DND-41 (cell line): ENCODE data around the gene ISG15.

ENCODE experiments used
- ATAC-seq: fragments of 200-7000 bp; cut with Tn5 transposase; 3 replicates; pipeline ENCODE4 v1.9.1; 2021; ENCODE audit warnings: low read depth; ENCODE audit not compliant: insufficient read depth
- DNase-seq: peaks from one replicate; pipeline ENCODE4 v3.0.0-alpha.2; 2020
- H2AFZ ChIP-seq: 2 replicates; pipeline ENCODE4 v1.6.0; 2012; ENCODE audit warnings: low read depth, low read length
- H3K27ac ChIP-seq: 2 replicates; pipeline ENCODE4 v1.5.1; 2012; ENCODE audit warnings: low read length, inconsistent platforms
- H3K27me3 ChIP-seq: fragments of 200-600 bp; sonication (generic); 2 replicates; pipeline ENCODE4 v1.6.0; 2012; ENCODE audit warnings: low read length, mild to moderate bottlenecking, inconsistent platforms; ENCODE audit not compliant: insufficient read depth, poor library complexity
- H3K36me3 ChIP-seq: 2 replicates; pipeline ENCODE4 v1.5.1; 2012; ENCODE audit warnings: low read length, inconsistent platforms; ENCODE audit not compliant: insufficient read depth
- H3K4me1 ChIP-seq: 2 replicates; pipeline ENCODE4 v1.5.1; 2012; ENCODE audit warnings: mild to moderate bottlenecking, low read length; ENCODE audit not compliant: insufficient read depth
- H3K4me2 ChIP-seq: 2 replicates; pipeline ENCODE4 v1.6.0; 2012; ENCODE audit warnings: mild to moderate bottlenecking, moderate library complexity, low read length, inconsistent platforms; ENCODE audit not compliant: insufficient read depth
- H3K4me3 ChIP-seq, 2 experiments: fragments of 200-600 bp in 1 of 2; shearing (Covaris generic) in 1 of 2; 2 replicates each; pipeline ENCODE4 v1.5.1; 2012 to 2016; ENCODE audit warnings: inconsistent platforms in 2 of 2, low read length in 2 of 2, mild to moderate bottlenecking in 2 of 2, low read depth in 1 of 2, moderate library complexity in 1 of 2
- H3K79me2 ChIP-seq: 2 replicates; pipeline ENCODE4 v1.6.0; 2012; ENCODE audit warnings: low read length, inconsistent platforms; ENCODE audit not compliant: insufficient read depth
- H3K9ac ChIP-seq: 2 replicates; pipeline ENCODE4 v1.6.0; 2012; ENCODE audit warnings: low read depth, mild to moderate bottlenecking, inconsistent platforms, low read length, moderate library complexity
- H3K9me3 ChIP-seq: 2 replicates; pipeline ENCODE4 v1.5.1; 2012; ENCODE audit warnings: low read length, moderate library complexity, mild to moderate bottlenecking, inconsistent platforms; ENCODE audit not compliant: insufficient read depth, severe bottlenecking
- H4K20me1 ChIP-seq: 2 replicates; pipeline ENCODE4 v1.6.0; 2012; ENCODE audit warnings: low read length; ENCODE audit not compliant: insufficient read depth
- EZH2 ChIP-seq: IDR thresholded peaks from 3 replicates; pipeline ENCODE4 v1.6.1; 2012; ENCODE audit warnings: borderline replicate concordance, low read depth, mild to moderate bottlenecking, moderate library complexity, low read length, inconsistent platforms; ENCODE audit not compliant: severe bottlenecking
- TF ChIP-seq, protein P1 (sequence below): IDR thresholded peaks from 2 replicates; pipeline ENCODE4 v1.5.1; 2012; ENCODE audit warnings: borderline replicate concordance, low read length, moderate library complexity, mild to moderate bottlenecking; ENCODE audit not compliant: poor library complexity, severe bottlenecking; ENCODE audit errors: extremely low read depth

ISG15 gene

DNA sequence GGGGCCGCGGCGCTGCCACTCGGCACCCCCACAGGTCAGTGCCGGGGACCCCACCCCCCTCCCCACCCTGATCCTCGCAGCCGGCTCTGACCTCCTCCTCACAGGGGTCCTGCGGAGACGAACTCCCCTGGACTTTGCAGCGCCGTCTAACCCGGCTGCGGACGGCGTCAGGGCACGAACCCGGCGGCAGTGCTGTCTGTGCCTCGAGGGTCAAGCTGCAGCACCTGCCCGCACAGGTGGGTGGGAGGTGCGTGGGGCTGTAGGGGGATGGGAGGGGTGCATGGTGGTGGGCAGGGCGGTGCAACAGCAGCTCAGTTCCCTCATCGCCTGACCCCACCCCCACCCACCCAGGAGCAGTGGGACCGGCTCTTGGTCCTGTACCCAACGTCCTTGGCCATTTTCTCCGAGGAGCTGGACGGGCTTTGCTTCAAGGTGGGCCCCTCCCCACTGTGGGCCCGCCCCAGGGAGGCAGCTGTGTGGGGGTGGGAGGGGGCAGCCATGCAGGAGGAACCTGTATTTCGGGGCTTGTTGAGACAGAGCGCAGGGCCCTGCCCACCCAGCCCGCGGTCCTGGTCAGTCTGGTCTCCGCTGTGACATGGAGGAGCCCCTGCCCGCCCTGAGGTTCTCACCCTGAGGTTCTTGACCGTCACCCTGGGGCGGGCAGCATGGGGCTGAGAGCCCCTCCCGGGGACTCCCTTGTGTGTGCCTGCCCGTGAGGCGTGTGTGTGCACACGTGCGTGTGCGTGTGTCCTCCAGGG lies 42.1 kb upstream of the ISG15 start:
- no peak overlapping the region for H3K27ac ChIP-seq
- peaks cover 24% of the 10 kb centered on the region for H3K4me1 ChIP-seq
- H4K20me1 ChIP-seq, result peaks cover 15% of the 10 kb centered on the region
- no peaks in the 10 kb centered on the region for H3K36me3 ChIP-seq
- no peak for TF ChIP-seq EZH2
- TF ChIP-seq, protein P1, sequence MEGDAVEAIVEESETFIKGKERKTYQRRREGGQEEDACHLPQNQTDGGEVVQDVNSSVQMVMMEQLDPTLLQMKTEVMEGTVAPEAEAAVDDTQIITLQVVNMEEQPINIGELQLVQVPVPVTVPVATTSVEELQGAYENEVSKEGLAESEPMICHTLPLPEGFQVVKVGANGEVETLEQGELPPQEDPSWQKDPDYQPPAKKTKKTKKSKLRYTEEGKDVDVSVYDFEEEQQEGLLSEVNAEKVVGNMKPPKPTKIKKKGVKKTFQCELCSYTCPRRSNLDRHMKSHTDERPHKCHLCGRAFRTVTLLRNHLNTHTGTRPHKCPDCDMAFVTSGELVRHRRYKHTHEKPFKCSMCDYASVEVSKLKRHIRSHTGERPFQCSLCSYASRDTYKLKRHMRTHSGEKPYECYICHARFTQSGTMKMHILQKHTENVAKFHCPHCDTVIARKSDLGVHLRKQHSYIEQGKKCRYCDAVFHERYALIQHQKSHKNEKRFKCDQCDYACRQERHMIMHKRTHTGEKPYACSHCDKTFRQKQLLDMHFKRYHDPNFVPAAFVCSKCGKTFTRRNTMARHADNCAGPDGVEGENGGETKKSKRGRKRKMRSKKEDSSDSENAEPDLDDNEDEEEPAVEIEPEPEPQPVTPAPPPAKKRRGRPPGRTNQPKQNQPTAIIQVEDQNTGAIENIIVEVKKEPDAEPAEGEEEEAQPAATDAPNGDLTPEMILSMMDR, result no peak
- DNase-seq (no peak), ATAC-seq (no peak)
- no peak overlapping the region for H3K4me3 ChIP-seq
- no peaks in the 10 kb centered on the region for H3K9me3 ChIP-seq
- H3K79me2 ChIP-seq, result no peaks in the 10 kb centered on the region
- H3K4me2 ChIP-seq, result no peak overlapping the region
- H3K9ac ChIP-seq, result no peak overlapping the region
- peaks cover 12% of the 10 kb centered on the region for H3K27me3 ChIP-seq
- H2AFZ ChIP-seq, result no peak overlapping the region

DNA sequence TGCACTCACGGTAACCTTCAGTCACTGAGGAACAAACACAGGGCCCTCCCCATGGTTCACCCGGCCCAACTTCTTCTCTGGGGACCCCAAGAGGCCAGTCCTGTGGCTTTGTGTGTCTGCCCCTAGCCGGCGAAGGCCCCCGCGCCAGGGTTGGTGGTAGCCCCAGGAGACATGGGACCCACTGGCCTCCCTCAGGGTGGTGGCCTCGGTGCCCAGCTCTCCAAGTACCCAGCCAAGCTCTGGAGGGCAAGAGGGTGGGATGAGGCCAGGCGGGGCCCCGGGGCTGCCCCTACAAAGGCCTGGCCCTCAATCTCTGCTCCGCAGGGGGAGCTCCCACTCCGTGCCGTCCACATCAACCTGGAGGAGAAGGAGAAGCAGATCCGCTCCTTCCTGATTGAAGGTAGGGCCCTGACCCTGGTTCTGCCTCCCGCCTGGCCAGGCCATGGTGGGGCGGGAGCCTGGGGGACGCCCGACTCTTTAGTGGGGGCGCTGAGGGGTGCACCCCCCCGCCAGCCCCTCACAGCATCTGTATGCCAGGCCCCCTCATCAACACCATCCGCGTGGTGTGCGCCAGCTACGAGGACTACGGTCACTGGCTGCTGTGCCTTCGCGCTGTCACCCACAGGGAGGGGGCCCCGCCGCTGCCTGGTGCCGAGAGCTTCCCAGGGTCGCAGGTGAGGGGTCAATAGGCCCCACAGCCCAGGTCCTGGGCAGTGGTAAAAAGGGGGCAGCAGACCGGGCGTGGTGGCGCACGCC lies 41.4 kb upstream of the ISG15 start:
- peaks cover 19% of the 10 kb centered on the region for H3K4me1 ChIP-seq
- no peak overlapping the region for H3K27ac ChIP-seq
- H3K9ac ChIP-seq, result no peak overlapping the region
- H3K79me2 ChIP-seq, result no peaks in the 10 kb centered on the region
- ATAC-seq (no peak), DNase-seq (no peak)
- H3K36me3 ChIP-seq, result no peaks in the 10 kb centered on the region
- no peak overlapping the region for H2AFZ ChIP-seq
- no peak overlapping the region for H3K4me2 ChIP-seq
- TF ChIP-seq EZH2, result no peak
- TF ChIP-seq, protein P1, result no peak
- peaks cover 15% of the 10 kb centered on the region for H3K27me3 ChIP-seq
- H4K20me1 ChIP-seq, result peaks cover 12% of the 10 kb centered on the region; the same call in 1 of the 2 replicates
- H3K4me3 ChIP-seq, result no peak overlapping the region
- H3K9me3 ChIP-seq, result no peaks in the 10 kb centered on the region

DNA sequence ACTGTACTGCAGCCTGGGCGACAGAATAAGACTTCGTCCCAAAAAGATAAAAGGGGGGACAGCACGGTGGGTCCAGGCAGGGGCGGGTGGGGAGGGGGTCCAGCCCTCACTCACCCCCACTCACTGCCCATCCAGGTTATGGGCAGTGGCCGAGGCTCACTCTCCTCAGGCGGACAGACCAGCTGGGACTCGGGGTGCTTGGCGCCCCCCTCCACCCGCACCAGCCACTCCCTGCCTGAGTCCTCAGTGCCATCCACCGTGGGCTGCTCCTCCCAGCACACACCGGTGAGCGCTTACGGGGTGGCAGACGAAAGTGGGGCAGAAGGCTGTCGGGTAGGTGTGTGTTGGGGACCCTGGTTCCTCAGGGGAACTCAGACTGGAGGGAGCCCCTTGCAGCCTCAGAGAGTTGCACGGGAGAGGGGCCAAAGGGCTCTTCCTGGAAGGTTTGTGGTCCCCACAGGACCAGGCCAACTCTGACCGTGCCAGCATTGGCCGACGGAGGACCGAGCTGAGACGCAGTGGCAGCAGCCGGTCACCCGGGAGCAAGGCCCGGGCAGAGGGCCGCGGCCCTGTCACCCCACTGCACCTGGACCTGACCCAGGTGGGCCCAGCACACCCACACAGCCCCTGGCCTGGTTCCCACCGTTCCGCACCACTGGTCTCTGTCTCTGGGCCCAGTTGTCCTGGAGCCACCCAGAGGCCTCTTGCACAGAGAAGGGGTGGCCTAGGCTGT lies 40.4 kb upstream of the ISG15 start:
- Histone ChIP-seq H3K27ac (no peak overlapping the region), H3K9ac (no peak overlapping the region), H3K79me2 (no peaks in the 10 kb centered on the region), H3K9me3 (no peaks in the 10 kb centered on the region), H3K36me3 (no peaks in the 10 kb centered on the region), H3K4me3 (no peak overlapping the region), H3K4me2 (no peak overlapping the region), H2AFZ (no peak overlapping the region), H3K27me3 (peaks cover 9% of the 10 kb centered on the region), H4K20me1 (peaks cover 5% of the 10 kb centered on the region; the same call in 1 of the 2 replicates), H3K4me1 (peaks cover 15% of the 10 kb centered on the region)
- no peak for ATAC-seq
- TF ChIP-seq, protein P1, result no peak
- TF ChIP-seq EZH2, result no peak
- DNase-seq, result no peak
